KMS-11 (cell line): ENCODE results near the gene MYO7B.

ENCODE experiments used
- H2AFZ ChIP-seq: fragments of 200-600 bp; sonication (generic); 2 replicates; pipeline ENCODE4 v1.6.1; 2016; ENCODE audit warnings: antibody characterized with exemption, mixed run types, low read depth
- H3K27ac ChIP-seq: fragments of 200-600 bp; sonication (generic); 2 replicates; pipeline ENCODE4 v1.6.1; 2016; ENCODE audit warnings: mild to moderate bottlenecking, mixed run types
- H3K27me3 ChIP-seq: fragments of 200-600 bp; sonication (generic); 2 replicates; pipeline ENCODE4 v1.6.1; 2017; ENCODE audit warnings: mild to moderate bottlenecking, low read depth, mixed run types, moderate library complexity; ENCODE audit not compliant: insufficient read depth
- H3K36me3 ChIP-seq: fragments of 200-600 bp; sonication (generic); 2 replicates; pipeline ENCODE4 v1.6.1; 2017; ENCODE audit warnings: mild to moderate bottlenecking, mixed run types; ENCODE audit not compliant: insufficient read depth
- H3K4me1 ChIP-seq: fragments of 200-600 bp; sonication (generic); 2 replicates; pipeline ENCODE4 v1.6.1; 2016; ENCODE audit warnings: mild to moderate bottlenecking, low read depth, mixed run types; ENCODE audit not compliant: poor library complexity, severe bottlenecking
- H3K4me2 ChIP-seq: fragments of 200-600 bp; sonication (generic); 2 replicates; pipeline ENCODE4 v1.7.0; 2016; ENCODE audit warnings: mild to moderate bottlenecking, mixed run types
- H3K4me3 ChIP-seq: fragments of 200-600 bp; sonication (generic); IDR thresholded peaks from 2 replicates; pipeline ENCODE4 v1.6.1; 2017; ENCODE audit warnings: low read depth, low read length, mixed read lengths; ENCODE audit not compliant: insufficient read depth
- H3K79me2 ChIP-seq: fragments of 200-600 bp; sonication (generic); 2 replicates; pipeline ENCODE4 v1.6.1; 2016; ENCODE audit warnings: low read depth, mixed run types; ENCODE audit not compliant: insufficient read depth
- H3K9ac ChIP-seq: fragments of 200-600 bp; sonication (generic); 2 replicates; pipeline ENCODE4 v1.6.1; 2016; ENCODE audit warnings: mild to moderate bottlenecking, mixed run types
- H4K20me1 ChIP-seq: fragments of 200-600 bp; sonication (generic); 2 replicates; pipeline ENCODE4 v1.6.1; 2016; ENCODE audit warnings: mild to moderate bottlenecking, mixed run types; ENCODE audit not compliant: insufficient read depth
- TF ChIP-seq, protein P1 (sequence below): fragments of 200-600 bp; sonication (generic); conservative IDR thresholded peaks from 2 replicates; pipeline ENCODE4 v1.6.1; 2017; ENCODE audit warnings: low read depth, mild to moderate bottlenecking, antibody characterized with exemption, low read length, moderate library complexity, mixed read lengths

Gene MYO7B

DNA sequence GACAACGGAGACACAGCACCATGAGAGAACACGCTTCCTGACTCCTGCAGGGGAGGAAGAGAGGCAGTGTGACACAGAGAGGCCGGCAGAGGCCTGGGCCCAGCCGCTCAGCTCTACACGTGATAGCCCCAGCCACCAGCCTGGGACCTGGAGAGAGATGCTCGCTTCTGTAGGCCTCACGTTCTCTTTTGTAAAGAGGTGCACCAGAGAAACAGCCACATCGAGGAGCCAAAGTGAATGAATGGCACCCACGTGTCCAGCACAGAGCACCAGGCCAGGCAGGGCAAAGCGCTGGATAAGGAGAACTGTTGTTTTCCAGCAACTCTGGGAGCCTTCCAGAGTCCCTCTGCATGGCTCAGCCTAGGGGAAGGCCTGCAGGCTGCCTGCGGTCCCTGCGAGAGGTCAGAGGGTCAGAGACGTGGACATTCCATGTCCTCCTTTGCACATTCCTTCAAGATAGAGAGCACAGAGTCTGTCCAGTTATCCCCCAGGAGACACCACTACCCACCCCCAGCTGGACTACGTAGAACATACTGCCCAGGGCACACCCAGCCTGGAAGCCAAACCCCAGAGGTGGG lies 125.7 kb downstream of the MYO7B start:
- no peak overlapping the region for H3K27ac ChIP-seq
- no peaks in the 10 kb centered on the region for H3K27me3 ChIP-seq
- no peak overlapping the region for H3K4me2 ChIP-seq
- H3K4me3 ChIP-seq, result no peak overlapping the region
- H2AFZ ChIP-seq, result no peak overlapping the region
- no peak overlapping the region for H3K9ac ChIP-seq
- H4K20me1 ChIP-seq, result no peaks in the 10 kb centered on the region
- no peaks in the 10 kb centered on the region for H3K36me3 ChIP-seq
- no peaks in the 10 kb centered on the region for H3K4me1 ChIP-seq
- TF ChIP-seq, protein P1, sequence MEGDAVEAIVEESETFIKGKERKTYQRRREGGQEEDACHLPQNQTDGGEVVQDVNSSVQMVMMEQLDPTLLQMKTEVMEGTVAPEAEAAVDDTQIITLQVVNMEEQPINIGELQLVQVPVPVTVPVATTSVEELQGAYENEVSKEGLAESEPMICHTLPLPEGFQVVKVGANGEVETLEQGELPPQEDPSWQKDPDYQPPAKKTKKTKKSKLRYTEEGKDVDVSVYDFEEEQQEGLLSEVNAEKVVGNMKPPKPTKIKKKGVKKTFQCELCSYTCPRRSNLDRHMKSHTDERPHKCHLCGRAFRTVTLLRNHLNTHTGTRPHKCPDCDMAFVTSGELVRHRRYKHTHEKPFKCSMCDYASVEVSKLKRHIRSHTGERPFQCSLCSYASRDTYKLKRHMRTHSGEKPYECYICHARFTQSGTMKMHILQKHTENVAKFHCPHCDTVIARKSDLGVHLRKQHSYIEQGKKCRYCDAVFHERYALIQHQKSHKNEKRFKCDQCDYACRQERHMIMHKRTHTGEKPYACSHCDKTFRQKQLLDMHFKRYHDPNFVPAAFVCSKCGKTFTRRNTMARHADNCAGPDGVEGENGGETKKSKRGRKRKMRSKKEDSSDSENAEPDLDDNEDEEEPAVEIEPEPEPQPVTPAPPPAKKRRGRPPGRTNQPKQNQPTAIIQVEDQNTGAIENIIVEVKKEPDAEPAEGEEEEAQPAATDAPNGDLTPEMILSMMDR, result no peak
- no peaks in the 10 kb centered on the region for H3K79me2 ChIP-seq

DNA sequence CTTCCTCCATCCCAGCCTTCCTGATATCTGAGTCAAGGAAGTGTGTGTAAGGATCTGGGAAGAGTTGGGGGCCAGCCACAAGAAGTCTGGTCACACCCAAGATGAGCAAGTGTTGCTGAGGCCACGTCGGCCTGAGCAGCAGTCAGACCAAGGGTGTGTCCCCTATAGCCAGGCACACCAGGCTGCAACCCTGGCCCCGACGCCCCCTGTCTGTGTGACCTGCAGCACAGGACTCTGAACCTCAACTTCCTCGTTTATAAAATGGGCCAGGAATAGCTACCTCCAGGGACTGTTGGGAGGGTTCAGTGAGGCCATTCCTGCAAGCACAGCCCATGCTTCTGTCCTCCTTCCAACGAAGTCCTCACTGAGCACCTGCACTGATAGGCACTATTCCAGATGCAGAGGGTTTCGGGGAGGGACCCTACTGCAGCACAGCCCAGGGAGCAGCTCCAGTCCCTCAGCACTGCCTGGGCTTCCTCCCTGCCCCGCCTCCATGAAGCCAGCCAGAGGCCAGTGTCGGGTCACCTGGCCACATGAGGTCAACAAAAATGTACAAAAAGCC lies 126.5 kb downstream of the MYO7B start:
- TF ChIP-seq, protein P1, result no peak
- no peak overlapping the region for H3K9ac ChIP-seq
- H2AFZ ChIP-seq, result no peak overlapping the region
- no peak overlapping the region for H3K4me3 ChIP-seq
- no peaks in the 10 kb centered on the region for H3K27me3 ChIP-seq
- no peaks in the 10 kb centered on the region for H3K79me2 ChIP-seq
- no peak overlapping the region for H3K27ac ChIP-seq
- no peak overlapping the region for H3K4me2 ChIP-seq
- no peaks in the 10 kb centered on the region for H3K36me3 ChIP-seq
- no peaks in the 10 kb centered on the region for H4K20me1 ChIP-seq
- H3K4me1 ChIP-seq, result no peaks in the 10 kb centered on the region

DNA sequence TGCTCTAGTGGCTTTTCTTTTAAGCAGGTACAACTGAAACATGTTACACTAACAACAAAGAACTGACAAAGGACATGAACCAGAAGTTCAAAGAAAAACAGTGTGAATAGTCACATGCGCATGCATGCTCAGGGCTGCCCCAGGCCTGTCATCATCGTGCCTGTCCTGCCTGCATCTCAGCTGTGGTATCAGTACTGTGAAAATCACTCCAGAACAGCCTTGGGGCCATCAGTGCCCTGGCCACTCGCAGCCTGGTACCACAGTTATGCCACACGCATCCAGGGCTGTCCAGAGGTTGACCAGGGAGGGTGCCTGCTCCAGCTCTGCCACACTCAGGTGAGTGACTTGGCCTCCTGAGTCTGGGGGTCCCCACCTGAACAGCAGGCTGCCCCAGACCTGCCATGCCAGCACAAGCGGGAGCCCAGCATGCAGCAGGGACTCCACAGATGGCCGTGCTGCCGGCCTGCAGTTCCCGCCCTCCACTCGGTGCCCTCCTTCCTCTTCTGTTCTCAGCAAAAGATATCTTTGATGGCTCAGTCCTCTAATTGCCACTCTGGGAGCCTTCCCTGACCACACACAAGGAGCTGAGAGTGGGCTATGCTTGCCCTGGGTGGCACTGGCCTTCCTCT lies 127.6 kb downstream of the MYO7B start:
- H3K27me3 ChIP-seq, result no peaks in the 10 kb centered on the region
- no peak overlapping the region for H3K9ac ChIP-seq
- H2AFZ ChIP-seq, result no peak overlapping the region
- no peak overlapping the region for H3K4me3 ChIP-seq
- H3K36me3 ChIP-seq, result no peaks in the 10 kb centered on the region
- TF ChIP-seq, protein P1, result no peak
- H3K27ac ChIP-seq, result no peak overlapping the region
- no peaks in the 10 kb centered on the region for H3K79me2 ChIP-seq
- no peak overlapping the region for H3K4me2 ChIP-seq
- H3K4me1 ChIP-seq, result no peaks in the 10 kb centered on the region
- no peaks in the 10 kb centered on the region for H4K20me1 ChIP-seq

DNA sequence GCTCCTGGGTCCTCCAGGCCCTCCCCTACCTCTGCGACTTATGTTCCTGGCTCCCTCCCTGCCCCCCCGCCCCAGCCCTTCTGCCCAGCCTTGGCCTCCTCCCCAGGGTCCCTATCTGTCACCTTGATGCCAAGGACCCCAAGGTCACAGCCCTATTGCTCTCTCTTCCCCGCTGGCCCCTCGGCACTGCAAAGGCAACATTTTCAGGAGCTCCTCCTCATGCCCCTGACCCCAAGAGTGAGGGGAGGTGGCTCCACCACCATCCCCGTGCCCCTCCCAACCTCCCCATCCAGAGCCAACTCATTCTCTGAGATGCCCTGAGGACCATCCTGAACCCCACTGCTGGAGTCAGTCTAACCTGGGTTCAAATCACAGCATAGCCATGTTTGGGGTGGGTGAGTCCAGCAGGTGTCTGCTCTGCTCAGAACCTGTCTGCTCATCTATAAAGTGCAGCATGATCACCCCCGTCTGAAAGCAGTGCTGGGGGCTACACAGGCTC lies 128.1 kb downstream of the MYO7B start:
- Histone ChIP-seq H2AFZ (no peak overlapping the region), H3K27ac (no peak overlapping the region), H4K20me1 (no peaks in the 10 kb centered on the region), H3K4me3 (no peak overlapping the region), H3K9ac (no peak overlapping the region), H3K27me3 (no peaks in the 10 kb centered on the region), H3K4me2 (no peak overlapping the region), H3K79me2 (no peaks in the 10 kb centered on the region), H3K4me1 (no peaks in the 10 kb centered on the region), H3K36me3 (no peaks in the 10 kb centered on the region)
- TF ChIP-seq, protein P1, result no peak
